Limb (tissue), 2 donors: ENCODE measurements around the gene THBS2.
A peak's percentile ranks its signal among the peaks of the same experiment; 100 is the strongest.

Experiments
- DNase-seq, 2 donors: peaks; one replicate each; pipeline ENCODE4 v3.0.0-alpha.2; 2016; ENCODE audit errors: extremely low spot score in 2 of 2

THBS2 gene

DNA sequence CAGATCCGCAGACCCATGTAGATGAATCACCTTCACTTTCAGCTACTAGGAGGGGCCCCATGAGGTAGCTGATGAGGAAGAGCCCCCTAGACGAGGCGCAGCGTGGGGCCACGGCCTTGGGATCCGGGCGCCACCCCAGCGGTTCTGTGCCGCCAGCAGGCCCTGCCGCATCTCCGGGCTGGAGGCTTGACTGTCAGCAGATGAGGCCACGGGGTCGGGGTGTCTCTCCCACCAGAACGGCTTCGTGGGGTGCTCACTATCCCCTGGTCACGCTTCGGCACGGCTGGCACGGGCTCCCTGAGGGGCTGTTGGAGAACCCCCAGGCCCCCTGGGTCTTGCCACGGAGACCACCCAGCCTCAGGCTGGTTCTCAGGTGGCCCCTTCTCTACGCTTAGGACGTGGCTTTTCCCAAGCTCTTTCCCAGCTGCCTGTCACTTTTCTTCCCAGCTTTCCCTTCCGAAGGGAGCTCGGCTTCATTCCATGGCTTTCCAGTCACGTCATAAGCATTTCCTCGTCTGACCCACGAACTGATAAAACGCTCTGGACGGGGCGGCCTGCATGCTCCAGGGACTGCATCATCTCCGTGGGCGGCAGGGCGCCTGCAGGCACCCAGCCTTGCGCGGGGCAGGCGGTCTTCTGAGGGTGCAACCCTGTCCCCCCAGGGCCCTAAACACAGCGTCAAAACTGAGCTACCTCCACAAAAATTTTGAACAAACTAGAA is 85.9 kb downstream of the THBS2 start:
- peak in 1 of 2 donors; percentile 23 for DNase-seq

DNA sequence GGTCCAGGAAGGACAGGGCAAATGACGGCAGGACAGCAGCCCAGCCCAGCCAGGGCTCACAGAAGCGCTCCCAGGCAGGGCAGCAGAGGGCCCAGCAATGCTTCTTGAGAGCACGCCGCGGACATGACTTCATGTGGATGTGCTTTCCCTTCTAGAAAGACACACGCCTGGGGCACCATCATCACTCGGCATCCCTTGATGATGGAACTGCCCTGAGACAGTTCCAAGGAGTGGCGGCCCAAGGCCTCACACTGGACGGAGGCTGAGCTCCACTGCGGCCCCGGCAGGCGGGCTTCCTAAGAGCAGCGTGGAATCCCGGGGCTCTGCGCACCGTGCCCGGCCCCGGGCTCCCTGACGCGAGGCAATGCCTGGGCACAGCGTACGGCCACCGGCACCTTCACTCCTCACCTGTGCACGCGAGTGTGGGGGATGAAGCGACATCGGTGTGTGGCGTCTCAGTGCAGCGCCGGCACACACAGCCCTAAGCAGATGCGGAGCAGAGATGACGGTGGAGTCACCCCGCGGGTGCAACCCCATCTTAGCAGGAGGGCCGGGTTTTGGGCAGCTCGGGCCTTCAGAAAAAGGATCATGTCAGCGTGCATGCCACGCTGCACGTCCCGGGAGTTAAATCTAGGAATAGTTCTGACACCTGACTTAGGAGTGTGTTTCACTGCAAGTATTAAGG is 86.6 kb downstream of the THBS2 start:
- peak in 1 of 2 donors; percentile 8 for DNase-seq
